NCI-H748 (cell line): ENCODE measurements around the gene STAB2.
"Not testable (repeated sequence)": the region's sequence is repeated elsewhere in the genome, so short reads cannot be mapped to it uniquely, and the experiment has no call there.

Experiments
- DNase-seq: peaks from one replicate; lab custom pipeline; 2025; ENCODE audit not compliant: unreplicated experiment; lab: John Stamatoyannopoulos, UW

STAB2 gene

DNA sequence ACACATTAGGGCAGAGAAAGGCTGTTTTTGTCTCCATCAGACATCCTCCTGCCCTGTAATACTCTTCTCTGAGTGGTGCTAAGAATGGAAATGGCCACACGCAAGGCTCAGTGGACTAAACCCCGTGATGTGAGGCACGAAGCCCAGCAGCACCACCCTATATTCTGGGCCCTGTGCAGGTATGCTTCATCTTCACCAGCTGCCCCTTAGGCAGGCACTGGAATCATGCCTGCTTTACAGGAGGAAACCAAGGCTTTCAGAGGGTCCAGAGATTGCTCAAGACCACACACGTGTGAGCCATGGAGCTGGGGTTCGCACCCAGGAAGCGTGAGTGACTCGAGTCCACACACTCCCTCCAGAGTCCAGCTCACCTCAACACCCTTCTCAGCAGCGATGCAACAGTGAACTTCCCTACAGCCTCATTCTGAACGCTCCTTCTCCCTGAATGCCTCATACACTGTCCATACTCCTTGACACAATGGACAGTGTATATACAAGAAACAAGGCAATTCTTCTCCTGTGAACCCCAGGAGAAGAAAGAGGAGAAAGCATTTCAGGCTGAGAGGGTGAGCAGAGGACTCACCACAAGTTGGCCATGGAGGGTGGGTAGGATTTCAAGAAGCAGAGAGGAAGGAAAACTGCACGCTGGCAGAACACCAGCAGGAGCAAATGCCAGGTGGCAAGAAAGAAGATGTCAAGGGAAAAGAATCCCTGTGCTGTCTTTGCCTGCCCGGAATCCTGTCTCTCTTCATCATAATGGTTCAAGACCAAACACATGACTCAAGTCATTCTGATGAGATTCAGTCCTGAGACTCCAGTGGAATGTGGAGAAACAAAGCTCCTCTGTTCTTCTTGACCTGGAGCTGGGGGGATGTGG lies 214.9 kb downstream of the STAB2 start:
- DNase-seq, result no peak

DNA sequence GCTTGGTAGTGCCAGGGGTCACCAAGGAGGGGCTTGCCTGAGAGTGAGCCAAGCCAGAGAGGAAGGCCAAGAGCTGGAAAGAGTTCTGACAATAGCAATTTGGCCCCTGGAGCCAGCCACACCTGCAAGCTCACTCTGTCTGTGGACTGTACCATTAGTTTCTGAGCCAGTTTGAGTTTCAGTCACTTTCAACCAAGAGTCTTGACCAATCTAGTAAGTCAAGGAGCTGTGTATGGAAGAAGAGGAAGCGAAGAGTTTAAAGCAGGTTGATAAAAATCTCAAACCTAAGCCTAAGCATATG lies 215.5 kb downstream of the STAB2 start:
- no peak for DNase-seq

DNA sequence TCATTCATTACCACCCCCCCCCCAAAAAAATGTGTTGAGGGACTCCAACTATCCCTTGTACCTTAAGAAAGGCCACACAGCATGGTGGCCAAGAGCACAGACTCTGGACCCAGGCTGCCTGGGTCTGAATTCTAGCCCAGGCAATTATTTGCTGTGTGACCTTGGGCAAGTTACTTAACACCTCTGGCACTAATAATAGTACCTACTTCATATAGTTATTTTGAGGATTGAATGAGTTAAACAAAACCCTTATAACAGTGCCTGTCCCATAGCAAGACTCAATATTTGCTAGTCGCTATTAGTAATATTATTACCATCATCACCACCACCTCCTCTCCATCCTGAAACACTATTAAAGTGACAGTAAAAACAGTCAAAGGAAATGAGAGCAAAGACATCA lies 216.8 kb downstream of the STAB2 start:
- no peak for DNase-seq

DNA sequence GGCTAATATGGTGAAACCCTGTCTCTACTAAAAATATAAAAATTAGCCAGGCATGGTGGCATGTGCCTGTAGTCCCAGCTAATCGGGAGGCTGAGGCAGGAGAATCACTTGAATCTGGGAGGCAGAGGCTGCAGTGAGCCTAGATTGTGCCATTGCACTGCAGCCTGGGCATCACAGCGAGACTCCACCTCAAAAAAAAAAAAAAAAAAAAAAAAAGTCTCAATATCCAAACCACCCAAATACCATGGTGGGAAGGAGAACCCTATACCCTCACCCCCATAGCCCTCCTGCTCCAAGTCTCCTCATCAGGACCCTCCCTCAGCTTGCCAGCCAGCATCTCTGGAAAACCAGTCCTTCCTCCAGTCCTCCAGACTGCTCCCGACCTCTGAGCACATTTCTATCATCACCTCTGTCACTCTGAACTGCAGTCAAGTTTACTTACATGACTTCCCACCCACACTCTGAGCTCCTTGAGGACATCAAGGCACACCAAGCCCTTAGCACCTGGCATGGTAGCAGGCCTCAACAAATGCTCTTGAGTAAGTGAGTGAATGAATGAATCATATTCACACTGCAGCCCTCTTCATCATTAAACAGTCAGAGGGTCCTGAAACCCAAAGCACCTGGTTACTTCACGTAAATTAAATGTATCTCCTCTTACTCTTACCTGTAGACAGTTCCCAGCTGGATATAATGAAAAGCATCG lies 218.7 kb downstream of the STAB2 start:
- no peak for DNase-seq

DNA sequence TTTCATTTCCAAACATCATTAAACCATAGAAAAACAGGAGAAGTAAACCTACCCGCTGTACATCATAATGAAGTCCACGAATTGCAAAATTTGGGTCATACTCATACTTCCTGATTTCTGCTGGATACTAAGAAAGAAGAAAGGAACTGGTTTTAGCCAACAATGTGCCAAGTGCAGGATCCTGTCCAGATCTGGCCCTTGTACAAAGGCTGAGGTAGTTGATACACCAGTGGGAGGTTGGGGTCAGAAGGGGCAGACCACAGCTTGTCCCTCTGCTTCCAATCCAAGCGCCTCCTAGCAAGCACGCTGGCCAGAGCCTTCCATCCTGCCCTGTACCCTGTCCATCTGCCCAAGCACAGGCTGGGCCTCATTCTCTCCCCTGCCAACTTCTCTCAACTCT lies 219.7 kb downstream of the STAB2 start:
- no peak for DNase-seq

DNA sequence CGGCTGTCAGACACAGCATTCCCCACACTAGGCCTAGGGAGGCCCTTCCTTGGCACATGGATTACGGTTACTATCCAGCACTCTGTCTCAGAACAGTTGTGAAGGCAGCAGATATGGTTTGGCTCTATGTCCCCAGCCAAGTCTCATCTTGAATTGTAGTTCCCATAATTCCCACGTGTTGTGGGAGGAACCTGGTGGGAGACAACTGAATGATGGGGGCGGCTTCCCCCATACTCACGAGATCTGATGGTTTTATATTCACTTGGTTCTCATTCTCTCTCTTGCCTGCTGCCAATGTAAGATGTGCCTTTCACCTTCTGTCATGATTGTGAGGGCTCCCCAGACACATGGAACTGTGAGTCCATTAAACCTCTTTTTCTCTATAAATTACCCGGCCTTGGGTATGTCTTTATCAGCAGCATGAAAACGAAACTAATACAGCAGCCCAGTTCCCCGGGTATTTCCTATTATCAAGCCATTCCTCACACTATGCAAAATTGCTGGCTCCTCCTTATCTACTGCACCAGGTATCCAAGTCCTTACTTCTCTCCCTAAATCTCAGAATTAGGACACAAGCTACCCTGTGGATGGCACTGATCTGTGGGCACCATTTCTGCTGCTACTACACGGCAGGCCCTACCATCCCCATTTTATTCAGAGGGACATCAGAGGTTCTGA lies 220.6 kb downstream of the STAB2 start:
- no peak for DNase-seq

DNA sequence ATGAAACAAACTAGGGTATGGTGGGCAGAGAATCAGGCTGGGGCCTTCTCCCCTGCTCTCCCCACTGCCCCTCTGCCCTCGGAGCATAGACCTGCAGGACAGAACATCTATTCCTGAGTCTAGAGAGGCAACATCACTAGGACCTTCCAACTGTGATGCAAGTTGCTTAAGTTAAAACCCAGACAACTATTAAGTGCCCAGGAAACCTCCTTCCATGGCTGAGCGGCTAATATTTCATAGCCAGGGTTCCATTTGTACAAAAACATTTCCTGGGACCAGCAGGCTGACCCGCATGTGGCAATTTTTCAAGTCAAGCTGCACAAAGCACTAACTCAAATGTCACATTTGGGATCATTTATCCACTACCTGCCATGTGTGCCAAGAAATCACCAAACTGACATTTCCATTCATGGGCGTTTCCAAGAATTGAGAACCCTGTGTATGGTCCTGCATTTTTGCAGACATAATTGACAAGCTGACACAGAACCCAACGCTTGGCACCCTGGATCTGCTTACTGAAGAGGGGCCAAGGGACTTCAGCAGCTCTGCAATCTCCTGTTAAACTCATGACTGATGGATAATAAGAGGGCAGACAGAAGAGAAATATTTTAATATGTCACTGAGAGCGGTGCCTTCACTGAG lies 221.3 kb downstream of the STAB2 start:
- DNase-seq, result no peak

DNA sequence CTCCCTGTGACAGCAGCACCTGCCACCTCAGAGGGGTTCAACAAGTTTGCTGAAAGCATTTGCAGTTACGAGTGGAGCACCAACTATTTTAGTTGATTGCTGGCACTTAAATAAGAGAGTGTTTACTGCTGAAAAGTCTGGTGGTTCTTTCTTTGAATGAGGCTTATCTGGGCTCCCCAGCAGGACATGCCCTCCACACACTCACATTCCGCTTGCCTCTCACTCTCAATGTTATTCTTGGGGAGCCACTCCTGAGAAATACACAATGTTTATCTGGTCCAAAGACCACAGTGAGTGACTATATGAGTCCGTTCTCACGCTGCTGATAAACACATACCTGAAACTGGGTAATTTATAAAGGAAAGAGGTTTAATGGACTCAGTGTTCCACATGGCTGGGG lies 222.1 kb downstream of the STAB2 start:
- DNase-seq, result no peak

DNA sequence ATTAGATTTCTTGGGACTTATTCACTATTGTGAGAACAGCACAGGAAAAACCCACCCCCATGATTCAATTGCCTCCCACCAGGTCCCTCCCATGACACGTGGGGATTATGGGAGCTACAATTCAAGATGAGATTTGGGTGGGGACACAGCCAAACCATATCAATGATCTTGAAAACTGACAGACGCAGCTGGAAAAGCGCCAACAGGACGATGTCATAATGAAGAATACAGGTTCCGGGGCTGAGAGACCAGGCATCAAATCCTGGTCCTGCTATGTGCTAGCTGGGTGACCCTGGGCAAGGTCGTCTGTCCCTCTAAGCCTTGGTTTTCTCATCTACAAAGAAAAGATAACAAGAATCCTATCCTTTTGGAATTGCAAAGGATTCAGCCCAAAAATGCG lies 222.6 kb downstream of the STAB2 start:
- not testable (repeated sequence) for DNase-seq

DNA sequence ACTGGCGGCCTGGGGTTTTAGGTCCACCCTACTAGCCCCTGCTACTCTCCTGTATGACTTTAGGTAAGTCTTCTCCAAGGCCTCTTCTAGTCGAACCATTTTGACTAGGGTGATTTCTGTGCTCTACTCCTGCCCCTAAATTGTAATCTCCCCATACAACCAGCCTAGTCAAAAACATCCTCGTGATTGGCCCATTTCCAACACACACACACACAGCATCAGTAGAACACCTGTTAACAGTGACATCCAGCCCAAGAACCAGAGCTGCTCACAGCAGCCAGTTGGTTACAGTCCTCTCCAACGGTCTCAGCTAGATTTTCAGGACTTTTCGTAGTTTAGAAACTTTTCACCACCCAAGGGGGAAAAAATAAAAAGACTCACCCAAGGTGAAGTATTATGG lies 223.0 kb downstream of the STAB2 start:
- no peak for DNase-seq

DNA sequence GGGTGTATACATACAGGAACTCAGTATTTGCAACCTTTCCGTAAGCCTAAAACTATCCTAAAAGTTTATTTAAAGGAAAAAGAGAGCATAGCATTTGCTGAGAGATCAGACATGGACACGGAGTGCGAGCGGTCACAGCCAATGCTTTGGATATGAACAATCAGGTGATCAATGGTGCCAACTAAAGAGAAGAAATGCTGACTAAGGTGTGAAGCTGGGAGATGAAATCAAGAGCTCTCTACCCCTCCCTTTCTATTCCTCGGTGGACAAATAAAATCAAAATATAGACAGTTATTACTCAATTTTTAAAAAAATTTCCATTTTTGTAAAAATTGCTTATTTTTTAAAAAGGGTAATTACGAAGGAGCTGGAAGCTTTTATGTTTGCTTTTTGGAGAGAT lies 224.7 kb downstream of the STAB2 start:
- no peak for DNase-seq

DNA sequence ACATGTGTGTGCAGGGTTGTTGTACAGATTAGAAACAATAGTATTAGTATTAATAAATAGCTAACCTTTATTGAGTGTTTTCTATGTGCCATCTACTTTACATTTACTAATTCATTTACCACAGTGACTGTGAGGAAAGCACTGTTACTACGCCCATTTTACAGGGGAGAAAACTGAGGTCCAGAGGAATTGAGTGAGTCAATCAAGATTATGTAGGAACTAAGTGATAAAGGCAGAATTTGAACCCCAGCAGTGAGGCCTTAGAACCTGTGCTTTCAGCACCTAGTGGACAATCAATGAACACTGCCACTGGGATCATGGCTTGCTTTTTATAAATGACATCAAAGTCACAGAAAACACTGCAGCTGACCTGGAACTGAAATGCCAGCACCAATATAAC lies 225.7 kb downstream of the STAB2 start:
- no peak for DNase-seq

DNA sequence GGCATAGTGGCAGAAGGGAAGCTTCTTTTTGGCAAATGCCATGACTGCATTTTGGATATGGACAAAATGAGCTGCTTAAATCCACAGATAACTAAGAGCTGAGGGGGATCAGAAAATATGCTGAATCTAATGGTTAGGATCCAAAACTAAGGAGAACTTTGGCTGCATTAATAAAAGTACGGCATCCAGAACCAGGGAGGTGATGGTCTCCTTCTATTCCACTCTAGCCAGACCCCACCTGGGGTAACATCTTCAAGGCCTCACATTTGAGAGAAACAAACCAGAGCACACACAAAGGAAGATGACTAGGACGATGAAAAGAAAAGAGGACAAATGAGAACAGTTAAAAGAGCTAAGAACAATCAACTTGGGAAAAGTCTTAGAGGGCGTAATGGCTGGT lies 226.4 kb downstream of the STAB2 start:
- no peak for DNase-seq

DNA sequence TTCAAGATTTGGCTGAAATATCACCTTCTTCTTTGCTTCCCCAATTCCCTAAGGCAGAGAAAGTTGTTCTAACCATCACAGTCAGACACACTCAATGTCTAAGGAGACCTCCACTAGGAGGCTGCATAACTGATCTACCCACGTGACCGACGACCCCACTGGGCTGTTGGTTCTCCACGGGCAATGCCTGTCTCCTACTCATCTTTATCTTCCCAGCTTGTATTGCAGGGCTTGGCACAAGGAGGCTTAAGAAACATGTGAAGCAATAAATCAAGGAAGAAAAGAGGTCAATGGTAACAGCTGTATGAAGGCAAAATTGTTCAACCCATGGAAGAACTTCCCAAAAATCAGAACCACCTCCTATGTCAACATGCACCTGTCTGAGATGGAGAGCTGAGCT lies 226.9 kb downstream of the STAB2 start:
- DNase-seq, result no peak

DNA sequence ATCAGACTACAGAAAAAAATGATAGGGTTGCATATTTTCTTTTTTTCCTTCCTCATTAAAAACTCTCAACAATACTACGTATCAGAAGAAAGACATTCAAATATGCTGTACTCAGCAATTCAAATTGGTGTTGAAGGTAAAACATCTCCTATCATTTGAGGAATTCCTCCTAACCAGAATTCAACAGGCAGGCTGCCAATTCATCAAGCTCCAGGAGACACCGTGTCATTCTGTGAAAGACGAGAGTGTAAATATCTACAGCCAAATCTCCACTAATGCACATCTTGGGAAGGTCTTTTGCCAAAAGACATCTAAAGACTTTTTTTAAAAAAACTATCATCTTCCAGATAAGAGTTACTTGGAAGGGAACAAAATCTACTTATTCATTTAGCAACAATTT lies 227.4 kb downstream of the STAB2 start:
- DNase-seq, result no peak
